NCI-H748 (cell line): ENCODE data around the gene FGF23.

Experiments
- DNase-seq: peaks from one replicate; lab custom pipeline; 2025; ENCODE audit not compliant: unreplicated experiment; lab: John Stamatoyannopoulos, UW

FGF23 gene

GRCh38 chr12:4320497-4320852, 59.0 kb downstream of the FGF23 start:
- no peak for DNase-seq
